Measurements from ENCODE around the gene PPP1R18.
"Not testable (repeated sequence)": the region's sequence is repeated elsewhere in the genome, so short reads cannot be mapped to it uniquely, and the experiment has no call there.

The PPP1R18 gene

GRCh38 chr6:30686009-30686907 lies at the start of gene PPP1R18:
TSS of gene PPP1R18 (minus strand) at chr6:30686645. CDS start at chr6:30686018, 627 bp downstream.
- DNase-seq = no peak

DNA sequence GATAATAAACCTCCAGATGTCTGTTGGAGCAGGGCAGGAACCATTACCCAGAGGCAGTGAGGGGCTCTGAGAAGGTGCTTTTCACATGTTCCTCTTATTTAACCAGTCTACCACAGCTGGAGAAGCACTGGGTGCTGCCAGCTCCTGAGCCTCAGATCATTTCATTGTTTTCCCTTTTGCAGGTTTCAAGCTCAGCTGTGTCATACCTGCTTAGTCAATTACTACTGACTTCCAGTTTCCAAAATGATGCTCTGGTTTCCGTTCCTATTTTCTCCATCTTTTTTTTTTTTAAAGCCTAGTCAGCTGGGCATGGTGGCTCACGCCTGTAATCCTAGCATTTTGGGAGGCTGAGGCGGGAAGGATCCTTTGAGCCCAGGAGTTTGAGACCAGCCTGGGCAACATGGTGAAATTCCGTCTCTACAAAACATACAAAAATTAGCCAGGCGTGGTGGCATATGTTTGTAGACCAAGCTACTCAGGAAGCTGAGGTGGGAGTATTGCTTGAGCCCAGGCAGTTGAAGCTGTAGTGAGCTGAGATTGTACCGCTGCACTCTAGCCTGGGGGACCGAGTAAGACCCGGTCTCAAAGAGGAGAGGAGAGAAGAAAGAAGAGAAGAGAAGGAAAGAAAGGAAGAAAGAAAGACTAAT lies 49.3 kb upstream of the PPP1R18 start:
- DNase-seq = no peak

DNA sequence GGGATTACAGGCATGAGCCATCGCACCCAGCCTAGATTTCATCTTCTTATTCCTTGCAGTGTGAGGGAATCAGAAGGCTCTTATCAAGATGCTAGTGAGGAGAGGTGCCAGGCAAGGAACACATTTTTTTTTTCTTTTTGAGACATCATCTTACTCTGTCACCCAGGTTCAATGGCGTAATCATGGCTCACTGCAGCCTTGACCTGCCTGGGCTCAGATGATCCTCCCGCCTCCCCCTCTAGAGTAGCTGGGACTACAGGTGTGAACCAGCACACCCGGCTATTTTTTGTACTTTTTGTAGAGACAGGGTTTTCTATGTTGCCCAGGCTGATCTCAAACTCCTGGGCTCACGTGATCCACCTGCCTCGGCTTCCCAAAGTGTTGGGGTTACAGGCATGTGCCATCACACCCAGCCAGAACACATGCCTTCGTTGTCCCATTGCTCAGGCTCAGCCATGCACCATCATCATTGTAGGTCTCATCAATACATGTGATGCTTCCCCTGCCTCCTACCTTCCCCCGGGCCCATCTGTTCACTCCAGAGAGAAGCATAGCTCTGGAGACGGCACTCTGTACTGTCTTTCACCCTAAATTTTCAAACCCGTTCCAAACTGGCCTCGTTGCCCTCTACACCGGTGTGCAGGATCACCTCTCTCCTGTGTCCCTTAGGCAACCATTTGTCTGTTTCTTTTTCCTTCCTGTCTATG lies 45.9 kb upstream of the PPP1R18 start:
- no peak for DNase-seq

DNA sequence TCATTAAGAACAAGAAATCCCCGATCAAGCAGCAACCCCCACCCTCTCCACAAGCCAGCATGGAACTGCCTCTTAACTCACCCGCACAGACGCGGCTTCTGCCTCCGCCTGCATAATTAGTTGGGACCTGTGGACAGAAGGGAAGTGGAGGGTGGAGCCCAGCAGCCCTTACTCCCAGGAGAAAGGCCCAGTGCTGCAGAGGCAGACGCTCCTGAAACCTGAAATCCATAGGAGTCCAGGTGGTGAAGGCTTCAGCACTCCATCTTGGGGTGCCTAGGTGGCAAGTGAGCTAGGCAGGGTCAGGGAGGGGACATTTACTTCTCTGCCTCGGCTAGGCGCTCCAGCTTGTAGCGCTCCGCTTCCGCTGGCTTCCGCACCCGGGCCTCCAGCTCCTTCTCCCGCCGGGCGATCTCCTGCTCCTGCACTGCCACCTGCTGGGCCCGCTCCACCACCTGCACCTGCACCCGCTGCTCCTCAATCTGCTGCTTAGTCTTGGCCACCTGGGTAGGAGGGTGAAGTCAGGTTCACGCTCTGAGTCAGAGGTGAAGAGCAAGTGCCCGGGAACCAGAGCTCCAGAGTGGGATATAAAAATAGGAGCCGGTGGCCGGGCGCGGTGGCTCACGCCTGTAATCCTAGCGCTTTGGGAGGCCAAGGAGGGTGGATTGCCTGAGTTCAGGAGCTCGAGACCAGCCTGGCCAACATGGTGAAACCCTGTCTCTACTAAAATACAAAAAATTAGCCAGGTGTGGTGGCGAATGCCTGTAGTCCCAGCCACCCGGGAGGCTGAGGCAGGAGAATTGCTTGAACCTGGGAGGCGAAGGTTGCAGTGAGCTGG lies 44.4 kb upstream of the PPP1R18 start:
- peak; percentile 52 for DNase-seq

- DNase-seq = no peak
Observed at GRCh38 chr6:30727920-30728553, 41.6 kb upstream of the PPP1R18 start.

DNA sequence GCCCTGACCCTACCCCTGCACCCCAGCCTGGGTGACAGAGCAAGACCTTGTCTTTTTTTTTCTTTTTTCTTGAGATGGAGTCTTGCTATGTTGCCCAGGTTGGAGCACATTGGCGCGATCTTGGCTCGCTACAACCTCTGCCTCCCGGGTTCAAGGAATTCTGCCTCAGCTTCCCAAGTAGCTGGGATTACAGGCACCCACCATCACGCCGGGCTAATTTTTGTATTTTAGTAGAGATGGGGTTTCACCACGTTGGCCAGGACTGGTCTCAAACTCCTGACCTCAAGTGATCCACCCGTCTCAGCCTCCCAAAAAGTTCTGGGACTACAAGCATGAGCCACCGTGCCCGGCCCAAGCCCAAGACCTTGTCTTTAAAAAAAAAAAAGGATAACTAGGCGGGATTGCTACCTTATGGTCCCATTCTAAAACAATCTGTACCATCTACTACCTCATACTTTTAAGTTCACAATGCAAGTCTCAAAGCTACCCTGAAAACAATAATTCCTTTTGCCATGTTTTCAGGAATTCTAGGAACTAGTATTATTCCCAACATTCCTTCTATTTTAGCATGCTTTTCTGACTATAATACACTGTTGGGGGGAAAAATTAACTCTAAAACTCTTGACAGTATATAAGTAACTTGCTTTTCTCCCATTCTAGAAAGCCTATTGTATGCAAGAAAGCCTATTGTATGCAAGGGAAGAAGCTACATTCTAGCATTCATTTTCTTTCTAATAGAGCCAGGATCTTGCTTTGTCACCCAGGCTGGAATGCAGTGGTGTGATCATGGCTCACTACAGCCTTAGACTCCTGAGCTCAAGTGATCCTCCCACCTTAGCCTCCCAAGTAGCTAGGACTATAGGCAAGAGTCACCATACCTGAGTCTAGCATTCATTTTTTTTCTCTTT lies 40.3 kb upstream of the PPP1R18 start:
- no peak for DNase-seq

GRCh38 chr6:30725713-30726505 lies 39.5 kb upstream of the PPP1R18 start:
- DNase-seq = no peak

GRCh38 chr6:30724906-30725667 lies 38.6 kb upstream of the PPP1R18 start:
- no peak for DNase-seq

- not testable (repeated sequence) for DNase-seq
Observed at GRCh38 chr6:30723843-30724741, 37.6 kb upstream of the PPP1R18 start.

GRCh38 chr6:30723159-30723842 lies 36.9 kb upstream of the PPP1R18 start:
- DNase-seq = not testable (repeated sequence)

DNA sequence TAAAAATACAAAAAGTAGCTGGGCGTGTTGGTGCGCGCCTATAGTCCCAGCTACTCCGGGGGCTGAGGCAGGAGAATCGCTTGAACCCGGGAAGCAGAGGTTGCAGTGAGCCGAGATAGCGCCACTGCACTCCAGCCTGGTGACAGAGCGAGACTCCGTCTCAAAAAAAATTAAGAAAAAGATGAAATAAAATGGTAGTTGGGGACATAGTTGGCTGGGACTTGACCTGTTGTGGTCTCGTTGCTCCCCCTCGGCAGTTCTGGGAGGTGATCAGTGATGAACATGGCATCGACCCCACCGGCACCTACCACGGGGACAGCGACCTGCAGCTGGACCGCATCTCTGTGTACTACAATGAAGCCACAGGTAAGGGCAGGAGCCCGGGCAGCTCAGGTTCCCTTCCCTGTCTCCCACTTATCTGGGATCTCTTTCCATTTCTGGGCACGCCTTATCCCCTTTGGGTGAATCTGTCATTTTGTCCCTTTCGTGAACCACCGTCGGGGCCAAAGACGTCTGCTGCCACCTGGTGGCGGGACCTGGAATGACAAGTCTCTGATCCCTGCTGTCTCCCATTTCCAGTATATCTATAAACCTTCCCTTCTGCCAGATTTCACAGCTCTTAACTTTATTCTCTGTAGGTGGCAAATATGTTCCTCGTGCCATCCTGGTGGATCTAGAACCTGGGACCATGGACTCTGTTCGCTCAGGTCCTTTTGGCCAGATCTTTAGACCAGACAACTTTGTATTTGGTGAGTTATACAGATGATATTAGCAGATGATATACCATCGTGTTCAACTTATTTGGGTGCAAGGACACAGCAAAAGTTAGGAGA lies 36.1 kb upstream of the PPP1R18 start:
- no peak for DNase-seq

DNA sequence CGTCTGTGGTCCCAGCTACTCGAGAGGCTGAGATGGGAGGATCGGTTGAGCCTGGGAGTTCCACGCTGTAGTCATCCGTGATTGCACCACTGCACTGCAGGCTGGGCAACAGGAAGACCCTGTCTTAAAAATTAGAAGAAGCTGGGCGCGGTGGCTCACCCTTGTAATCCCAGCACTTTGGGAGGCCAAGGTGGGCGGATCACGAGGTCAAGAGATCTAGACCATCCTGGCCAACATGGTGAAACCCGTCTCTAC lies 35.5 kb upstream of the PPP1R18 start:
- not testable (repeated sequence) for DNase-seq

- peak; percentile 45 for DNase-seq
Observed at GRCh38 chr6:30721198-30722024, 35.0 kb upstream of the PPP1R18 start.

GRCh38 chr6:30720738-30721197 lies 34.3 kb upstream of the PPP1R18 start:
- DNase-seq = no peak

- DNase-seq = peak; percentile 95
Observed at GRCh38 chr6:30719791-30720737, 33.6 kb upstream of the PPP1R18 start, which contains the start of gene TUBB. TSS of gene TUBB (plus strand) at chr6:30720352. CDS start at chr6:30720507, 155 bp downstream.
